ENCODE results near the gene ABHD16B.

DNA sequence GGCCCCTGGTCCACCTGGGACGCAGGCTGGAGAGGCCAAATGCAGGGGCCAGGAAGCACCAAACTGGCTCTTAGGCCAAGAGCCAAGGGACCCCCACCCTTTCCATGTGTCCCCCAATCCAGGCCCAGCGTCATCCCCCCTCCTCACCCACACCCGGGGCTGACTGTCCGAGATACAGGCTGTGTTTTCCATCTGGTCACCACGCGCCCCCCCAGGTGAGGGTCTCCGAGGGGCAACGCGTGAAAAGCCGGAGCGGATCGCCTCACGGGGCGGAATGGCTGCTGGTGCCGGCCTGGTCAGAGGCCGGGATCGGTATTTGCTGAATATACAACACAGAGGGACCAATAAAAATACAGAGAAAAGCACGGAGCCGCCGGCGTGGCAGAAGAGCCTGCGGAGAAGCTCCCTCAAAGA, 5.2 kb upstream of the ABHD16B start:
- TF ChIP-seq EZH2 (IDR thresholded peaks at IDR 0.05; ENCODE audit: insufficient read depth, poor library complexity, severe bottlenecking) = no peak
- TF ChIP-seq EZH2phosphoT487 (IDR thresholded peaks at IDR 0.05; ENCODE audit: insufficient read depth, low read depth) = no peak

All from GM23248 (cell line).